MCF 10A (cell line): ENCODE data around the gene CSTPP1. TPM values are rescaled to one million over a fixed set of nuclear protein-coding genes. Genes with fewer than 3 reads are reported as not detected.

Experiments used
- BruUV-seq: library from RNA; stranded (reverse); fragments of 400-500 nt; replicated peaks from 2 replicates; lab custom pipeline; 2021; lab: Mats Ljungman, UMichigan
- CTCF ChIA-PET: fragments of 300-600 bp; sonication (Branson Sonifier 250); formaldehyde crosslinking; extraction: SDS; loops from one replicate; lab custom pipeline; 2021; ENCODE audit warnings: antibody characterized with exemption, inconsistent platforms; lab: Yijun Ruan, JAX
- POLR2A ChIA-PET: fragments of 300-600, 350-650 bp; sonication (Branson Sonifier 250); formaldehyde crosslinking; extraction: SDS; loops from one replicate; lab custom pipeline; 2020; ENCODE audit warnings: antibody characterized with exemption, inconsistent platforms; lab: Yijun Ruan, JAX
- DNase-seq: peaks from one replicate; pipeline ENCODE4 v3.0.0-alpha.2; 2018; ENCODE audit not compliant: unreplicated experiment
- H3K27ac Mint-ChIP-seq: one replicate; pipeline ENCODE4 v1.8.0; 2022; ENCODE audit warnings: mild to moderate bottlenecking, low read depth, mixed read lengths; ENCODE audit not compliant: unreplicated experiment
- H3K27me3 Mint-ChIP-seq: one replicate; pipeline ENCODE4 v1.8.0; 2022; ENCODE audit warnings: mixed read lengths; ENCODE audit not compliant: insufficient read depth, unreplicated experiment
- H3K36me3 Mint-ChIP-seq: one replicate; pipeline ENCODE4 v1.8.0; 2022; ENCODE audit warnings: mild to moderate bottlenecking, moderate library complexity, mixed read lengths; ENCODE audit not compliant: insufficient read depth, unreplicated experiment
- H3K4me1 Mint-ChIP-seq: one replicate; pipeline ENCODE4 v1.8.0; 2022; ENCODE audit warnings: mixed read lengths; ENCODE audit not compliant: insufficient read depth, unreplicated experiment
- H3K4me3 Mint-ChIP-seq: one replicate; pipeline ENCODE4 v1.8.0; 2022; ENCODE audit warnings: mild to moderate bottlenecking, moderate library complexity, mixed read lengths; ENCODE audit not compliant: unreplicated experiment
- H3K9me3 Mint-ChIP-seq: one replicate; pipeline ENCODE4 v1.8.0; 2022; ENCODE audit warnings: mixed read lengths; ENCODE audit not compliant: unreplicated experiment
- CTCF ChIP-seq: fragments of 200-600 bp; IDR thresholded peaks from one replicate; pipeline ENCODE4 v1.8.0; 2022; ENCODE audit warnings: antibody characterized with exemption, mild to moderate bottlenecking; ENCODE audit not compliant: unreplicated experiment
- intact Hi-C: fragments of 100-400 bp; cut with micrococcal nuclease; formaldehyde crosslinking; loops from 2 replicates; pipeline ENCODE4 v1.14.1; 2022
- total RNA-seq: library from RNA; stranded (reverse); gene quantifications from 2 replicates; pipeline ENCODE4 v1.2.3, GENCODE V29; 2022

The CSTPP1 gene
- total RNA-seq, 1 experiment from 2014 or later: 19.2 TPM

GRCh38 chr11:46914910-46915309 lies 21.7 kb upstream of the CSTPP1 start:
- no peak for DNase-seq
- TF ChIP-seq CTCF: no peak
- Mint-ChIP-seq H3K9me3 (no peaks in the 10 kb centered on the region), H3K4me3 (no peak overlapping the region), H3K36me3 (no peaks in the 10 kb centered on the region), H3K4me1 (peaks cover 22% of the 10 kb centered on the region), H3K27me3 (no peaks in the 10 kb centered on the region), H3K27ac (no peak overlapping the region)
- ChIA-PET POLR2A (interaction anchor here (1.1 kb wide), 2 partner anchors 15 to 20 kb away, joined by 4 to 5 read pairs; no protein-coding TSS in a partner anchor), CTCF (interaction anchor here (1.9 to 3.5 kb wide), 2 partner anchors 24 to 239 kb away, joined by 10 to 33 read pairs; no protein-coding TSS in a partner anchor)
- intact Hi-C loops: no loop called here
- BruUV-seq: no TSS peak

GRCh38 chr11:46916286-46917108 lies 20.1 kb upstream of the CSTPP1 start:
- POLR2A ChIA-PET: interaction anchor here (0.7 to 1.7 kb wide), 11 partner anchors 10 to 429 kb away, joined by 3 to 11 read pairs (median 4); partner anchors contain the start of genes CKAP5 and CSTPP1
- DNase-seq: peak; percentile 65

GRCh38 chr11:46917109-46917761 lies 19.3 kb upstream of the CSTPP1 start:
- Mint-ChIP-seq H3K4me3 (peak overlapping the region; percentile 75), H3K27me3 (no peaks in the 10 kb centered on the region), H3K27ac (peak overlapping the region; percentile 14), H3K36me3 (no peaks in the 10 kb centered on the region), H3K4me1 (peaks cover 22% of the 10 kb centered on the region), H3K9me3 (no peaks in the 10 kb centered on the region)
- DNase-seq: no peak
- no peak for TF ChIP-seq CTCF
- no TSS peak for BruUV-seq
- intact Hi-C loops: no loop called here
- ChIA-PET CTCF (interaction anchor here (0.6 to 1.8 kb wide), 7 partner anchors 15 to 457 kb away, joined by 3 to 17 read pairs (median 4); no protein-coding TSS in a partner anchor), POLR2A (interaction anchor here (0.7 to 1.7 kb wide), 9 partner anchors 16 to 246 kb away, joined by 3 to 11 read pairs (median 5); partner anchors contain the start of genes CKAP5 and CSTPP1)

More at GRCh38 chr11:46916286-46917108, 20.1 kb upstream of the CSTPP1 start:
- H3K27me3 Mint-ChIP-seq: no peaks in the 10 kb centered on the region
- H3K4me3 Mint-ChIP-seq: peak overlapping the region; percentile 75
- H3K9me3 Mint-ChIP-seq: no peaks in the 10 kb centered on the region
- peak overlapping the region; percentile 14 for H3K27ac Mint-ChIP-seq
- TF ChIP-seq CTCF: no peak
- no TSS peak for BruUV-seq
- H3K4me1 Mint-ChIP-seq: peaks cover 22% of the 10 kb centered on the region
- CTCF ChIA-PET: interaction anchor here (0.6 to 1.8 kb wide), 12 partner anchors 9 to 237 kb away, joined by 3 to 17 read pairs (median 4); no protein-coding TSS in a partner anchor
- intact Hi-C loops: no loop called here
- no peaks in the 10 kb centered on the region for H3K36me3 Mint-ChIP-seq
